Right atrium auricular region (tissue), 2 donors: ENCODE measurements around the gene KCNN4. TPM values are rescaled to one million over a fixed set of nuclear protein-coding genes. Genes with fewer than 3 reads are reported as not detected.
A peak's percentile ranks its signal among the peaks of the same experiment; 100 is the strongest.

Source experiments
- DNase-seq: peaks from one replicate; pipeline ENCODE4 v3.0.0-alpha.2; 2019; ENCODE audit warnings: low spot score
- H3K27ac ChIP-seq, 2 donors: fragments of 200-600 bp; sonication (generic); 1 replicate in 1 of 2; 2 replicates in 1 of 2; pipeline ENCODE4 v1.5.1; 2016 to 2019
- H3K27me3 ChIP-seq, 2 donors: fragments of 200-600 bp; sonication (generic); one replicate each; pipeline versions ENCODE4 v1.5.1 to v1.6.0; 2017 to 2019
- H3K36me3 ChIP-seq: fragments of 200-600 bp; sonication (generic); one replicate; pipeline ENCODE4 v1.5.1; 2016
- H3K4me1 ChIP-seq, 2 donors: fragments of 200-600 bp; sonication (generic); one replicate each; pipeline versions ENCODE4 v1.5.1 to v1.6.0; 2017 to 2019
- H3K4me3 ChIP-seq, 2 donors: fragments of 200-600 bp; sonication (generic); 1 replicate in 1 of 2; 2 replicates in 1 of 2; pipeline ENCODE4 v1.5.1; 2017 to 2019; ENCODE audit warnings: mild to moderate bottlenecking in 1 of 2, moderate library complexity in 1 of 2
- H3K9me3 ChIP-seq, 2 donors: fragments of 200-600 bp; sonication (generic); one replicate each; pipeline ENCODE4 v1.5.1; 2019
- total RNA-seq, 2 donors: library from RNA; depleted of rRNA; stranded (reverse); fragments of >200 nt; gene quantifications; one replicate each; pipeline ENCODE4 v1.1.0, GENCODE V29; 2016
- TF ChIP-seq, protein P1 (sequence below), 2 donors: fragments of 200-600 bp; sonication (generic); IDR thresholded peaks; one replicate each; pipeline ENCODE4 v1.5.1; 2019; ENCODE audit warnings: antibody characterized with exemption in 2 of 2

KCNN4 gene
- total RNA-seq, 2 donors from 2014 or later: 1.3 to 2.0 TPM

DNA sequence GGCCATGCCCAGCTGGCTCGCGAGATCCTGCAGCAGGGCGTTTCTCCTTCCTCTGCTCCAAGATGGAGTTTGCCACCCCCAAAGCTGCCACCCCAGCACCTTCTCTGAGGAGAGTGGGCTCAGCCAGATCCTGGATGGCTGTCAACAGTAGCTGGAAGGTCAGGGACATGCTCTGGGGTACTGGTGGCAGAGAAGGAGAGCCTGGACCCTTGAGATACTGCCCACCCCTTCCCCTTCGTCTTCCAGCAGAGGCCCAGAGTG, 53.2 kb downstream of the KCNN4 start:
- peaks cover 32% of the 10 kb centered on the region for H3K36me3 ChIP-seq
- H3K9me3 ChIP-seq: no peaks in the 10 kb centered on the region
- no peaks in the 10 kb centered on the region for H3K27me3 ChIP-seq
- H3K4me1 ChIP-seq: peaks cover 0 to 9% of the 10 kb centered on the region in 2 donors
- no peak overlapping the region for H3K4me3 ChIP-seq
- H3K27ac ChIP-seq: no peak overlapping the region
- TF ChIP-seq, protein P1, sequence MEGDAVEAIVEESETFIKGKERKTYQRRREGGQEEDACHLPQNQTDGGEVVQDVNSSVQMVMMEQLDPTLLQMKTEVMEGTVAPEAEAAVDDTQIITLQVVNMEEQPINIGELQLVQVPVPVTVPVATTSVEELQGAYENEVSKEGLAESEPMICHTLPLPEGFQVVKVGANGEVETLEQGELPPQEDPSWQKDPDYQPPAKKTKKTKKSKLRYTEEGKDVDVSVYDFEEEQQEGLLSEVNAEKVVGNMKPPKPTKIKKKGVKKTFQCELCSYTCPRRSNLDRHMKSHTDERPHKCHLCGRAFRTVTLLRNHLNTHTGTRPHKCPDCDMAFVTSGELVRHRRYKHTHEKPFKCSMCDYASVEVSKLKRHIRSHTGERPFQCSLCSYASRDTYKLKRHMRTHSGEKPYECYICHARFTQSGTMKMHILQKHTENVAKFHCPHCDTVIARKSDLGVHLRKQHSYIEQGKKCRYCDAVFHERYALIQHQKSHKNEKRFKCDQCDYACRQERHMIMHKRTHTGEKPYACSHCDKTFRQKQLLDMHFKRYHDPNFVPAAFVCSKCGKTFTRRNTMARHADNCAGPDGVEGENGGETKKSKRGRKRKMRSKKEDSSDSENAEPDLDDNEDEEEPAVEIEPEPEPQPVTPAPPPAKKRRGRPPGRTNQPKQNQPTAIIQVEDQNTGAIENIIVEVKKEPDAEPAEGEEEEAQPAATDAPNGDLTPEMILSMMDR (IDR thresholded peaks at IDR 0.05): no peak
- no peak for DNase-seq

DNA sequence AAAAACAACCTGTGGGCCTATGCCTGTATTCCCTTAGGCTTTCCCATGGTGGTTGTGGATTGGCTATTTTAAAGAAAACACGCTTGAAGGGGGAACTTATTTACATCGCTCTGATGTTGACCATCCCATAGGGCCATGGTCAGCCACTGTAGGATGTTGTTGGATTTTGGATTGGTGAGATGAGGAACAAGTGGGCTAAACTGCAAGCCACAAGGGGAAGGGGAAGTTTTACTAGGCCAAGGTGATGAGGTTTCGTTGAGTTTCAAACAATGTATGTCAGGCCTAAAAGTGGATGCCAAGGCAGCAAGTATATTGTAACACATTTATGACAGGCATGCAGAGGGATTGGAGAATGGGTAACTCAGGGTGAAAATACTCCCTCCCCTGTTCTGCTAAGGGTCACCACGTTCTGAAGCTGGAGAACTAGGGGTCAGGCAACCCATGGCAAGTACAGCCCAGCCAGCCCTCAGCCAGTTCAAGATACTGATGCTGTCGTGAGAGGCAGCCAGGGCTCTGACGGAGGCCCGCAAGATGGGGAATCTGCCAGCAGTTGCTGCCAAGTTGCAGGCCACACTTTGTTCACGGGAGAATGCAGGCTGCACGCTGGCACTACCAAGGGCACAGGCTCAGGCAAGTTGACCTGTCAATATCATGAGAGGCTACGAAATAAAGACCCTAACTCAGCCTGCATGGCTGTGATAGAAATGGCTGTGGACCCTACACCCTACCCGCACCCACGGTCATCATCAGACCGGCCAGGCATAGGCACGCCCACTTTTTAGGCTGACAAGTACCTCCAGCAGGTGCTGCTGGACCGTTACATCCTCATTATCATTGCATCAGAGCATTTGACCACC, 53.8 kb downstream of the KCNN4 start:
- Histone ChIP-seq H3K27me3 (no peaks in the 10 kb centered on the region), H3K4me3 (no peak overlapping the region), H3K27ac (peak overlapping the region in 1 of 2 donors; percentile 46), H3K4me1 (peaks cover 0 to 9% of the 10 kb centered on the region in 2 donors), H3K9me3 (no peaks in the 10 kb centered on the region), H3K36me3 (peaks cover 27% of the 10 kb centered on the region)
- no peak for DNase-seq
- TF ChIP-seq, protein P1 (IDR thresholded peaks at IDR 0.05): no peak

DNA sequence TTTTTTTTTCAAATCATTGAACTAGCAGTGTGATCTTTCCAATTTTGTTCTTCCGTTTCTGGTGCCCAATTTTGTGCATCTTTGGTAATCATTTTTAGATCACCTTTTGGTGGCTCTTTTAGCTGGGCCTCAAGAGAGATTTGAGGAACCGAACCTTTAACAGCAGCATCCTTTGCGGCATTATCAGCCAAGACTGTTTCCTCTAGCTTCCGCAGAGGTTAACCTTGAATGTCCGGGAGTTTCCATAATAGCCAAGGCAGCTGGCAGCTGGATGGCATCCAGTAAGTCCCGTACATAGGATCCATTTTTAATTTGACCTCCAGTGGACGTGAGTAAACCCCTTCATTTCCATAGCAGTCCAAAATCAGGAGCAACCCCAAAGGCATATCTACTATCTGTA, 55.3 kb downstream of the KCNN4 start:
- TF ChIP-seq, protein P1 (IDR thresholded peaks at IDR 0.05): no peak
- no peaks in the 10 kb centered on the region for H3K9me3 ChIP-seq
- H3K36me3 ChIP-seq: peaks cover 12% of the 10 kb centered on the region
- H3K27me3 ChIP-seq: no peaks in the 10 kb centered on the region
- H3K27ac ChIP-seq: peak overlapping the region in 1 of 2 donors; percentile 23
- no peak overlapping the region for H3K4me3 ChIP-seq
- DNase-seq: no peak
- peaks cover 0 to 9% of the 10 kb centered on the region in 2 donors for H3K4me1 ChIP-seq

DNA sequence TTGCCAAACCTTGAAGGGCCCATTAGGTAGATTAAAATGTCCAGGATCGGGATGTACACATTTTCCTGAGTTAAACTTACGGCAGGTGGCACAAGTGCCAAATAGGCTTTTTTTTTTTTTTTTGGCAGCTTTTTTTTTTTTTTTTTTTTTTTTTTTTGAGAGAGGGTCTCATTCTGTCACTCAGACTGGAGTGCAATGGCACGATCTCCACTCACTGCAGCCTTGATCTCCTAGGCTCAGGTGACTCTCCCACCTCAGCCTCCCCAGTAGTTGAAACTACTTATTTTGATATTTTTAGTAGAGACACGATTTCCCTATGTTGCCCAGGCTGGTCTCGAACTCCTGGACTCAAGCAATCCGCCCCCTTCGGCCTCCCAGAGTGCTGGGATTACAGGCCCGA, 55.9 kb downstream of the KCNN4 start:
- H3K27me3 ChIP-seq: no peaks in the 10 kb centered on the region
- H3K4me3 ChIP-seq: no peak overlapping the region
- no peak overlapping the region for H3K27ac ChIP-seq
- no peak for DNase-seq
- peaks cover 0 to 9% of the 10 kb centered on the region in 2 donors for H3K4me1 ChIP-seq
- no peaks in the 10 kb centered on the region for H3K9me3 ChIP-seq
- peaks cover 12% of the 10 kb centered on the region for H3K36me3 ChIP-seq
- TF ChIP-seq, protein P1 (IDR thresholded peaks at IDR 0.05): no peak

DNA sequence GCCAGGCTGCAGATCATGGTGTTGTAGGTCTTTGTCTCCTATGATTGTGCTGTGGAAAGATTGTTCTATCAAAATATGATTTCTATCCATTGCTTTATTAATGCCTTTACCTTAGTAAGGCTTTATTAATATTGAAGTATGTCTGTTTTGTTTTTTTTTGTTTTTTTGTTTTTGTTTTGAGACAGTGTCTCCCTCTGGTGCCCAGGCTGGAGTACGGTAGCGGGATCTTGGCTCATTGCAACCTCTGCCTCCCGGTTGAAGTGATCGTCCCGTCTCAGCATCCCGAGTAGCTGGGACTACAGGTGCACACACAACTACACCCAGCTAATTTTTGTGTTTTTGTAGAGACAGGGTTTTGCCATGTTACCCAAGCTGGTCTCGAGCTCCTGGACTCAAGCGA, 57.2 kb downstream of the KCNN4 start:
- Histone ChIP-seq H3K36me3 (peaks cover 4% of the 10 kb centered on the region), H3K4me1 (peaks cover 0 to 9% of the 10 kb centered on the region in 2 donors), H3K4me3 (no peak overlapping the region), H3K27ac (no peak overlapping the region), H3K27me3 (no peaks in the 10 kb centered on the region), H3K9me3 (no peaks in the 10 kb centered on the region)
- TF ChIP-seq, protein P1 (IDR thresholded peaks at IDR 0.05): no peak
- DNase-seq: no peak
